KOPT-K1 (cell line): ENCODE results near the gene ZNF283.
"Not testable (repeated sequence)": the region's sequence is repeated elsewhere in the genome, so short reads cannot be mapped to it uniquely, and the experiment has no call there.

Experiments used
- H3K27ac ChIP-seq: fragments of 200-600 bp; sonication (generic); 2 replicates; pipeline ENCODE4 v1.5.1; 2016; ENCODE audit warnings: antibody characterized with exemption, mild to moderate bottlenecking, low read depth, low read length; ENCODE audit not compliant: poor library complexity, severe bottlenecking
- H3K36me3 ChIP-seq: fragments of 200-600 bp; sonication (generic); 2 replicates; pipeline ENCODE4 v1.5.1; 2017; ENCODE audit warnings: antibody characterized with exemption, mild to moderate bottlenecking, low read length, moderate library complexity; ENCODE audit not compliant: insufficient read depth
- H3K9me3 ChIP-seq: fragments of 200-600 bp; sonication (generic); 2 replicates; pipeline ENCODE4 v1.5.1; 2017; ENCODE audit warnings: antibody characterized with exemption, low read length, mild to moderate bottlenecking; ENCODE audit not compliant: insufficient read depth, poor library complexity, severe bottlenecking

ZNF283 gene

DNA sequence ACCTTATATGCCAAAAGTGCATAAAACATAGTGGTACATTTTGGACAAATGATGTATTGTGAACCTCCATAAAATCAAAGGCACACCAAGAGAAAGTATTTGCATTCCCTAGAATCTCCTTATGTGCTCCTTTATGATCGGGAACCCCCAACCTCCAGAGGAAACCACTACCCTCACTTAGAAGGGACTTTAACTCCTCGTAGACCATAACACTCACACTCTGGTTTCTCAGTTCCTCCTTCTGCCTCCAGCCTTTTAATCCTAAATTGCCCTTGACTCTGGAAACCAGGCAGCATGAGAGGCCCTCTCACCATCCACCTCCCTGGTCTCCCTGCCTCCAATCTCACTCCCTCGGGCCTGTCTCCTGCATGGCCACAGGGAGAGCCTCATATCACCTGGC lies 36.5 kb upstream of the ZNF283 start:
- Histone ChIP-seq H3K27ac (no peak overlapping the region), H3K36me3 (no peaks in the 10 kb centered on the region), H3K9me3 (no peaks in the 10 kb centered on the region)

DNA sequence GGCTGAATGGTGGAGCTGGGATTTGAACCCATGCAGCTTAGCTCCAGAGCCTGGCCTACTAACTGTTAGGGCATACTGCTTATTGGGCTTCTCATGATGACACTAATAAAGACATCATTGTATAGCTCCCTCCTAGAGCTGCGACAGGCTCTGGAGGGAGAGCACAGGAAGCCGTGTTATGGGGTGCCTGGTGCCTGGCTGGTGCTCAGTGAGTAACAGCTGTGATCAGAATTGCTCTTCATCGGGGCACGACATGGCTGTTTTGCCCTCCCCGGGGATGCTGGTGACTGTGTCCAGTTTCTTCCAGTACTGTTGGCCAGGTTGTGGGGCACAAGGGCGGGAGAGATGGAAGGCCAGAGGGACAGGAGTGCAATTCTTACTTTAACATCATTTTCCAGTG lies 30.0 kb upstream of the ZNF283 start:
- Histone ChIP-seq H3K9me3 (no peaks in the 10 kb centered on the region), H3K27ac (no peak overlapping the region), H3K36me3 (no peaks in the 10 kb centered on the region)

DNA sequence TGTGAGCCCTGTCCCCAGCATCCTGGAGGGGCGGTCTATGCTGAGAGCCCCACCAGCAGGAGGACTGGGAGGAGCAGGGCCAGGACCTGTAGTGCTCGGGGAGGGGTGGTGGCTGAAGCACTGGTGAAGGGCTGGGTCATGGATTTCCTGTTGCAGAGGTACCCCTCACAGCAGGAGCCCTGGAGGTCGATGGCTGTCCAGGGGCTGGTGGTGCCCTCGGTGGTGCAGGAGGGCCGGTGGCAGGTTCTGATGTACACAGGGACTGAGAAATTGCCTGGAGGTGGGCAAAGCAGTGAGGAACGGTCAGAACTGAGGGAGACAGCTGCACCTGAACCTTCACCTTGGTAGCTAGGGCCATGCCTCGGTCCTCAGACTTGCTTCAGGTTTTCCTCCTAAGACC lies 29.6 kb upstream of the ZNF283 start:
- Histone ChIP-seq H3K36me3 (no peaks in the 10 kb centered on the region), H3K27ac (no peak overlapping the region), H3K9me3 (no peaks in the 10 kb centered on the region)

DNA sequence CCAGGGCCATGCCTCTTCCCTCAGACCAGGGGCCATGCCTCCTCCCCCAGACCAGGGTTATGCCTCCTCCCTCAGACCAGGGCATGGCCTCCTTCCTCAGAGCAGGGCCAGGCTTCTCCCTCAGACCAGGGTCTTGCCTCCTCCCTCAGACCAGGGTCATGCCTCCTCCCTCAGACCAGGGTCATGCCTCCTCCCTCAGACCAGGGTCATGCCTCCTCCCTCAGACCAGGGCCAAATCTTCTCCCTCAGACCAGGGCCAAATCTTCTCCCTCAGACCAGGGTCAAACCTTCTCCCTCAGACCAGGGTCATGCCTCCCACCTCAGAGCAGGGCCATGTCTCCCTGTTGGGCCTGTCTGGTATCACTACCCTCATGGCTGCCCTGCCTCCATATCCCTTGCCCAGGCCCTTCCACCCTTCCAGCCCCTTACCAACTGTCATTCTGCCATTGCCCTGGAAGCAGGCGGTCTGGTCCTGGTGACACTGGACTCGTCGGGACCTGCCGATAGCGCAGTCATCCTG lies 29.0 kb upstream of the ZNF283 start:
- H3K9me3 ChIP-seq, result no peaks in the 10 kb centered on the region
- H3K27ac ChIP-seq, result no peak overlapping the region

DNA sequence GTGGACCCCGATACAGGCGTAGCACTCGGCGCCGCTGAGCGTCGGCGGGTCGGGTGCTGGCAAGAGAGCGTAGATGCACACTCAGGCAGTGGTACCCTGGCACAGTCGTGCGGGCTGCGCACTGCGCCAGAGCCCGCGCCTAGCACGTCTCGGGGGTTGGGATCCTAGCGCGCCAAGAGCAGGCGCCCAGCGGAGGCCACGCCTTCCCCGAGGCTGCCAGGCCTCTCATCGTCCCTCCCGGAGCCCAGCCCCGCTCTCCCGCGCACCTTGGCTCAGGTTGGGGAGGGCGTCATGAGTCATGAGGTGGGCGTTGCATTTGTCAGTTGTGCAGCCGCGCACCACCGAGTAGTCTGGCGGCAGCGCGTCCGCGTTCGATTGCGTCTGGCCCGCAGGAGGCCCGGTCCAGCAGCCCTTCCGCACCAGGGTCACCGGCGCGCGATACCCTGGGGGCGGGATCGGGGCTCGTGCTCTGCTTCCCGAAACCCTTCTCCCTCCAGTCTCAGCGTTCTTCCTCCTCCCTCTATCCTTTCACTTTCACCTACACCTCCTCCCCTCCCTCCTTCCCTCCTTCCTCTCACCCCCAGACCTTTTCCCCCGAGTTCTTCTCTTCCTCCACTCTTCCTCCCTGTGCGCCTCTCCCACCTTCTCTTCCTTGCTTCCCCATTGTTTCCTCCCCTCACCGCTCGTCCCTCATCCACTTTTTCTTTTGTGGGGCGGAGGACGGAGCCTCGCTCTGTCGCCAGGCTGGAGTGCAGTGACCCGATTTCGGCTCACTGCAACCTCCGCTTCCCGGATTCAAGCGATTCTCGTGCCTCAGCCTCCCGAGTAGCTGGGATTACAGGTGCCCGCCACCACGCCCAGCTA lies 28.3 kb upstream of the ZNF283 start:
- Histone ChIP-seq H3K27ac (no peak overlapping the region), H3K36me3 (no peaks in the 10 kb centered on the region), H3K9me3 (no peaks in the 10 kb centered on the region)

More for the DNA sequence above, 29.0 kb upstream of the ZNF283 start:
- no peaks in the 10 kb centered on the region for H3K36me3 ChIP-seq

DNA sequence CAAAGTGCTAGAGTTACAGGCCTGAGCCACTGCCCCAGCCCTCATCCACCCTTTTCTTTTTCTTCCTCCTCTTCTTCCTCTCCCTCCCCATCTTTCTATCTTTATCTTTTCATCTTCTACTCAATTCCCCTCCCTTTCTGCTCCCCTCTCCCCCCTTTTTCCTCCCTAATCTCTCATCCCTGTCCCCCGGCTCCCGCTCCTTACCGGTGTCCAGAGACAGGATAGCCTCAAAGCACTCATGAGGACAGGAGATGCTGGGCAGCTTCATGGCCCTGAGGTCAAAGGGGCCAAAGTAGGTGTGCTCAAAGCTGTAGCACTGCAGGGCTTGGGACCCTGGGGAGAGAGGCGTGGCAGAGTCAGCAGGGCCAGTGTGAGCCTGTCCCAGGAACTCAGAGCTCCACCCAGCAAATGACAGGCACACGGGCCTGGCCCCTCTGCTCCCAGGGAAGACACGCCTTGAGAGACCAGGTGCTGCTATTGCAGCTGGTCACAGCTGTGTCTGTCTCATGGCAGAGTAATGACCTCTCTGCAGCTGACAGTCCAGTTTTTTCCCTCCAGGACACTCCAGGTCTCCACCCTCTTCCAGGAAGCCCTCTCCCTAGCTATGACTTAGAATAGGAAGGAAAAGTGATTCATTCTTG lies 27.5 kb upstream of the ZNF283 start:
- H3K36me3 ChIP-seq, result no peaks in the 10 kb centered on the region
- no peaks in the 10 kb centered on the region for H3K9me3 ChIP-seq
- no peak overlapping the region for H3K27ac ChIP-seq

DNA sequence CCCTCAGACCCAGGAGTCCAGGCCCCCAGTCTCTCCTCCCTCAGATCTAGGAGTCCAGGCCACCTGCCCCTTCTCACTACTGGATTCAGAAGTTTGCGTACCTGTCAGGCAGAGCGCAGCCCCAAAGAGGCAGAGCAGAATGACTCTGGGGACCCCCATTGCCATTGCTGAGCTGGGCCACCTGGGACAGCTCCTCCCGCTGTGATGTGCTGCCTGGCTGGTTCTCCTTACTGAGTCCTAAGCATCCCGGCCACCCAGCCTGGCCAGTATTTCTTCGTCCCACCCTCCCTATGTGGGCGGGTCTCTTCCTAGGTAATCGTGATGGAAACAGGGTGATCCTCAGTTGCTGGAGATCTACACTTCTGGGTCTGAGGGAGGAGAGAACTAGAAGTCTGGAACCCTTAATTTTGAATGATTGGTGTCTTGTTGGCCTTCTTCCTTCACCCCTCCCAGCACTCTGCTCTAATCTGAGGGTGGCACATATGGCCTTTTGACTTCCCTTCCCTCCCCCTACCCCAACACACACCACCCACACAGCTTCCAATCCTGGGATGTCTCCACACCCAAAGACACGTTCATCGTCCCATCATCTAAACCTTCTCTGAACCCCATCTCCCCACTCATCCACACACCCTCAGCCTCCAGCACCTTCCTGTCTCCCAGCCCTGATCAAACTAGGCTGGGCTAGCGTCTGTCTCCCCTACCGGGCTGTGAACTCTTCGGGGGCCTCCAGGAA lies 24.7 kb upstream of the ZNF283 start, which contains the start of gene LYPD5:
LYPD5 (minus strand) TSS at position 232 of the 736 bp plus-strand sequence; CDS start at position 165, 67 bp downstream.
- Histone ChIP-seq H3K36me3 (no peaks in the 10 kb centered on the region), H3K27ac (no peak within 1 kb of the TSS), H3K9me3 (no peaks in the 10 kb centered on the region)

DNA sequence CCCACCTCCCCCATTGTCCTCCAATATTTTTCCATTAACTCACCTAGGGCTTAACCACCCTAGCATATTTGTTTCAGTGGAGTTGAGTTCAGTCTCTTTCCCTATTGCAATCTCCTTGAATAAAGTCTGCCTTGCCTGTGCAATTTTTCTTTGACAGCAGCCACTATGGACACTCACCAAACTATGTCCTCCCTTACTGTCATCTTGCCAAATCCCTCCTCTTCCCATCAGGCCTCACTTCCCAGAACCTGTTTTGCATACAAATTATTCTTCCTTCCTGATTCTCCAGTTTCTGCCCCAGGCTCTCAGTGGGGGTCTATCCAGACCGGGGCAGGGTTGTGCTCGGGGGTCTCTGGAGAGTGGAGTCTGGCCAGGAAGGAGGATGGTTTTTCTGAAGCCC lies 22.7 kb upstream of the ZNF283 start:
- Histone ChIP-seq H3K27ac (no peak overlapping the region), H3K36me3 (no peaks in the 10 kb centered on the region), H3K9me3 (no peaks in the 10 kb centered on the region)

DNA sequence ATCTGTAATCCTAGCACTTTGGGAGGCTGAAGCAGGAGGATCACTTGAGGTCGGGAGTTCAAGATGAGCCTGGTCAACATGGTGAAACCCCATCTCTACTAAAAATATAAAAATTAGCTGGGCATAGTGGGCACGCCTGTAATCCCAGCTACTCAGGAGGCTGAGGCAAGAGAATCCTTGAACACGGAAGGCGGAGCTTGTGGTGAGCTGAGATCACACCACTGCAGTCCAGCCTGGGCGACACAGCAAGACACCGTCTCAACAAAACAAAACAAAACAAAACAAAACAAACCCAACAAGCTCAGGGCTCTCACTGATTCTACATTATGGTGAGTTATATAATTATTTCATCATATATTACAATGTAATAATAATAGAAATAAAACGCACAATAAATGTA lies 20.7 kb upstream of the ZNF283 start:
- not testable (repeated sequence) for H3K27ac ChIP-seq, H3K36me3 ChIP-seq, H3K9me3 ChIP-seq

DNA sequence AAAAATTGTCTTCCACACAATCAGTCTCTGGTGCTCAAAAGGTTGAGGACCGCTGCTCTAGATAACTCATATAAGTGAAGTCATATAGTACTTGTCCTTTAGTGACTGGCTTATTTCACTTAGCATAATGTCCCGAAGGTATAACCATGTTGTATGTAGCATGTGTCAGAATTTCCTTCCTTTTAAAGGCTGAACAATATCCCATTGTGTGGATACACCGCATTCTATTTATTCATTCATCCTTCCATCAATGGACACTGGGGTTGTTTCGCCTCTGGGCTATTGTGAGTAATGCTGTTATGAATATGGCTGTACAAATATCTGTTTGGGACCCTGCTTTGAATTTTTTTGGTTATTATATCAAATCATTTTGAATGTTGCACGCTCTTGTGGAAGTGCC lies 20.3 kb upstream of the ZNF283 start:
- Histone ChIP-seq H3K36me3 (no peaks in the 10 kb centered on the region), H3K9me3 (no peaks in the 10 kb centered on the region), H3K27ac (no peak overlapping the region)

DNA sequence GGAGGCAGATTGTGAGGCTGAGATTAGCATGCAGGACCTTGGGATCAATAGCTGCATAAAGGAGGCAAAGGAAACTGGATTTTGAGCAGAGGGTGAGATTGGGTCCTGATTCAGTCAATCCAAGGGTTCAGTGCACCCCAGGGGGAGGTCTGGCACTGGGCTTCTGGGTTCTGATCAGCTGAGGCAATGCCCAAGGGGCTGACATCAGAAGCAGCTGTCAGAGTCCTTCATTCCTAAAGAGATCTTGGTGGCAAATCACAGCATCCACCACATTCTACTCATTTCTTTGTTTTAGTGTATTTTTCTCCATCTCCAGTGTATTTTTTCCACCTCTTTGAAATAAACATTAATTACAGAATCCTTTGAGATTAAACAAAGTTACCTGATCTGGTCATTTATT lies 19.5 kb upstream of the ZNF283 start:
- no peak overlapping the region for H3K27ac ChIP-seq
- no peaks in the 10 kb centered on the region for H3K9me3 ChIP-seq
- H3K36me3 ChIP-seq, result no peaks in the 10 kb centered on the region

DNA sequence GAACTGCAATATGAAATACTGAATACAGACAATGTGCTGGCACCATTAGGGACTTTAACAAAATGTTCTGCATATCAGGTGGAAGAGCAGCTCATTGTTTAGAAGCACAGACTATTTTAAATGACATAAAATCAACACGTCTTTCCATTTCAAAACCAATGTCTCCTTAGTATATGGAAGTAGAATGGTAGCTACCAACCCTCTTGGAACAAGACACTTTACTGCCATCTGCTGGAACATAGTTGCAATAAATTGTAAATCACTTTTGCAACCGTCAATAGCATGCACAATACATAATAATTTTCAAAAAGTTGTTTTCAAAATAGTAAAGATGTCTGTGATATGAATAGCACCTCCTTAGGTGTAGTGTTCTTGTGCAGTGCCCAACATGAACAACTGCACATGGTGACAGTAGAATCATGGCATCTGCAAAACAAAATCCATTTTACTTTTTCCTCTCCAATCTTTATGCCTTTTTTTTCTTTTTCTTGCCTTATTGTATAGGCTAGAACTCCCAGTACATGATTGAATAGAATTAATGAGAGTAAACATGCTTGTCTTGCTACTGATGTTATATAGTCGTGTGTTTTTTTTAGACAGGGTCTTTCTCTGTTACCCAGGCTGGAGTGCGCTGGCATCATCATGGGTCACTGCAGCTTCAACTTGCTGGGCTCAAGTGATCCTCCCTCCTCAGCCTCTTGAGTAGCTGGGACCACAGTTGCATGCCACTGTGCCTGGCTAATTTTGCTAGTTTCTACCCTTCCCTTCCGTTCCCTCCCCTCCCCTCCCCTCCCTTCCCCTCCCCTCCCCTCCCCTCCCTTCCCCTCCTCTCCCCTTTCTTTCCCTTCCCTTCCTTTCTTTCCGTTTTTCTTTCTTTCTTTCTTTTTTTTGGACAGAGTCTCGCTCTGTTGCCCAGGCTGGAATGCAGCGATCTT lies 17.1 kb upstream of the ZNF283 start:
- no peaks in the 10 kb centered on the region for H3K9me3 ChIP-seq
- no peak overlapping the region for H3K27ac ChIP-seq
- no peaks in the 10 kb centered on the region for H3K36me3 ChIP-seq

DNA sequence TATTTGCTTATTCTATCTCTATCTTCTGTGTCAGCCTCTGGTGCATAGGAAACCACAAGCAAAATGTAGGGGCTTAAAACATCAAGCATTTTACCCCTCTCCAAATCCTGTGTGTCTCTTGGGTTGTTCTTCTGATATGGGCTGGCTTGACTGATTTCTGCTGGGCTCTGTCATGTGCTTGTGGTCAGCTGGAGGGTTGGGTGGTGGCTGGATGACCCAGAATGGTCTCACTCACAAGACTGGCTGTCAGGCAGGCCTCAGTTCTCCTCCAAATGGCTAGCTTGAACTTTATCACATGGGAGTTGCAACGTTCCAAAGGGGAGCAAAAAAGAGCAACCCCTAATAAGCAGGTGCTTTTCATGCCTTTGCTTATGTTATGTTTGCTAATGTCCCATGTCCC lies 15.3 kb upstream of the ZNF283 start:
- Histone ChIP-seq H3K27ac (no peak overlapping the region), H3K9me3 (no peaks in the 10 kb centered on the region), H3K36me3 (no peaks in the 10 kb centered on the region)

DNA sequence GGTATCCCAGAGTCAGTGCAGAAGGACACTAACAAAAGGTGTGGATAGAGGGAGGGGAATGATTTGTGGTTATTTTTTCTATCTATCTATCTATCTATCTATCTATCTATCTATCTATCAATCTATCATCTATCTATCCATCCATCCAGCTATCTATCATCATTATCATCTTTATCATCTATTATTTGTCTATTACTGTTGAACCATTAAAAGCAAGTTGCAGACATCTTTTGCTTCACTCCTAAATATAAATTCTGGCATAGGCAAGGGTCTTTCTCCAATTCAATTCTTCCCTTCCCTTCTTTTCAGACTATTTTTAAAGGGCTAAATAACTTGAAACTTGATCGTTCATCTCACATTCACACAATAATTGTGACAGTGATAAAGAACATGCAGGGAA lies 14.9 kb upstream of the ZNF283 start:
- Histone ChIP-seq H3K36me3 (no peaks in the 10 kb centered on the region), H3K27ac (no peak overlapping the region), H3K9me3 (no peaks in the 10 kb centered on the region)
